Measurements from ENCODE around the gene COL5A1.

The COL5A1 gene

GRCh38 chr9:134815435-134816214 lies 174.0 kb downstream of the COL5A1 start:
- TF ChIP-seq CTCF (IDR thresholded peaks at IDR 0.05; ENCODE audit: low read depth, low read length, missing control alignments), result no peak
- no peak overlapping the region for H3K4me3 ChIP-seq (ENCODE audit: low read depth, low read length)
- DNase-seq (ENCODE audit: low read depth), result no peak

- no peak for TF ChIP-seq CTCF (IDR thresholded peaks at IDR 0.05; ENCODE audit: low read depth, low read length, missing control alignments)
- H3K4me3 ChIP-seq (ENCODE audit: low read depth, low read length), result no peak overlapping the region
- DNase-seq (ENCODE audit: low read depth), result no peak
Observed at GRCh38 chr9:134816264-134816663, 174.7 kb downstream of the COL5A1 start.

- no peak for TF ChIP-seq CTCF (IDR thresholded peaks at IDR 0.05; ENCODE audit: low read depth, low read length, missing control alignments)
- no peak for DNase-seq (ENCODE audit: low read depth)
- no peak overlapping the region for H3K4me3 ChIP-seq (ENCODE audit: low read depth, low read length)
Observed at GRCh38 chr9:134818000-134818568, 176.5 kb downstream of the COL5A1 start.

GRCh38 chr9:134818591-134818990 lies 177.0 kb downstream of the COL5A1 start:
- no peak overlapping the region for H3K4me3 ChIP-seq (ENCODE audit: low read depth, low read length)
- TF ChIP-seq CTCF (IDR thresholded peaks at IDR 0.05; ENCODE audit: low read depth, low read length, missing control alignments), result no peak
- DNase-seq (ENCODE audit: low read depth), result no peak

GRCh38 chr9:134820901-134821300 lies 179.3 kb downstream of the COL5A1 start:
- H3K4me3 ChIP-seq (ENCODE audit: low read depth, low read length), result no peak overlapping the region
- no peak for DNase-seq (ENCODE audit: low read depth)
- TF ChIP-seq CTCF (IDR thresholded peaks at IDR 0.05; ENCODE audit: low read depth, low read length, missing control alignments), result no peak

GRCh38 chr9:134822541-134822940 lies 180.9 kb downstream of the COL5A1 start:
- no peak for DNase-seq (ENCODE audit: low read depth)
- no peak for TF ChIP-seq CTCF (IDR thresholded peaks at IDR 0.05; ENCODE audit: low read depth, low read length, missing control alignments)
- H3K4me3 ChIP-seq (ENCODE audit: low read depth, low read length), result no peak overlapping the region

GRCh38 chr9:134823623-134824022 lies 182.0 kb downstream of the COL5A1 start:
- TF ChIP-seq CTCF (IDR thresholded peaks at IDR 0.05; ENCODE audit: low read depth, low read length, missing control alignments), result no peak

More at GRCh38 chr9:134823623-134824022, 182.0 kb downstream of the COL5A1 start:
- no peak for DNase-seq (ENCODE audit: low read depth)
- no peak overlapping the region for H3K4me3 ChIP-seq (ENCODE audit: low read depth, low read length)

Measured in GM12864 (cell line).